ENCODE results near the gene LRFN3.
"Not testable (repeated sequence)": the region's sequence is repeated elsewhere in the genome, so short reads cannot be mapped to it uniquely, and the experiment has no call there.

The LRFN3 gene

DNA sequence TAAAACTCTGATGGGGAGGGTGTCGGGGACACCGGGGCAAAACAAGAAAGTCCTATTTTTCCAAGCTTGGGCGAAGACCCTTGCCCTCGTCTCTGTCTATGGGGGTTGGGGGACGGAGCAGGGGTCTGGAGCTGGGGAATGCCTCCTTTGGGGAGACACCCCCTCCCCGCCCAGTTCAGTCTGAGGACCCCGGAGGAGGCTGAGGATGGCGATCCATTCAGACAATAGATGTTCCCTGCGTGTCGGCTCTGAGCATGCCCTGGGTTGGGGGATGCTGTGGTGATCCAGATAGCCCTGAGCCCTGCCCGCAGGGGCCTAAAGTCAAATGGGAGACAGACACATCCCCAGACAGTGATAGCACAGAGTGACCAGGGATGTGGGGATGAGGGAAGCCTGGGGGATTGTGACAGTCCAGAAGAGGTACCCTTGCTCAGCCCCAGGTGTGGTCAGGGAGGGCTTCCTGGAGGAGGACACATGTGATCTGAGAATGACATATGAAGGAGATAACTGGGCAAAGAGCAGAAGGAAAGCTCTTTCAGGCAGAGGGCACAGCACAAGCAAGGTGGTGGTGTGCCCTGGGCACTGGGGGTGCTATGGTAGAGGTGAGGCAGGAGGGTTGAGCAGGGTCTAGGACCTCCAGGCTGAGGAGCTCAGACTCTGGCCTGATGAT, 9.1 kb downstream of the LRFN3 start:
- Histone ChIP-seq H3K27me3 (ENCODE audit: insufficient read depth, poor library complexity, severe bottlenecking) (no peaks in the 10 kb centered on the region), H3K4me3 (replicated peaks; ENCODE audit: insufficient read depth, low read length) (no peak overlapping the region), H3K27ac (replicated peaks) (no peak overlapping the region)
- no peak for TF ChIP-seq SPI1 (IDR thresholded peaks at IDR 0.05; ENCODE audit: borderline replicate concordance, low read depth)
- TF ChIP-seq, protein P1, sequence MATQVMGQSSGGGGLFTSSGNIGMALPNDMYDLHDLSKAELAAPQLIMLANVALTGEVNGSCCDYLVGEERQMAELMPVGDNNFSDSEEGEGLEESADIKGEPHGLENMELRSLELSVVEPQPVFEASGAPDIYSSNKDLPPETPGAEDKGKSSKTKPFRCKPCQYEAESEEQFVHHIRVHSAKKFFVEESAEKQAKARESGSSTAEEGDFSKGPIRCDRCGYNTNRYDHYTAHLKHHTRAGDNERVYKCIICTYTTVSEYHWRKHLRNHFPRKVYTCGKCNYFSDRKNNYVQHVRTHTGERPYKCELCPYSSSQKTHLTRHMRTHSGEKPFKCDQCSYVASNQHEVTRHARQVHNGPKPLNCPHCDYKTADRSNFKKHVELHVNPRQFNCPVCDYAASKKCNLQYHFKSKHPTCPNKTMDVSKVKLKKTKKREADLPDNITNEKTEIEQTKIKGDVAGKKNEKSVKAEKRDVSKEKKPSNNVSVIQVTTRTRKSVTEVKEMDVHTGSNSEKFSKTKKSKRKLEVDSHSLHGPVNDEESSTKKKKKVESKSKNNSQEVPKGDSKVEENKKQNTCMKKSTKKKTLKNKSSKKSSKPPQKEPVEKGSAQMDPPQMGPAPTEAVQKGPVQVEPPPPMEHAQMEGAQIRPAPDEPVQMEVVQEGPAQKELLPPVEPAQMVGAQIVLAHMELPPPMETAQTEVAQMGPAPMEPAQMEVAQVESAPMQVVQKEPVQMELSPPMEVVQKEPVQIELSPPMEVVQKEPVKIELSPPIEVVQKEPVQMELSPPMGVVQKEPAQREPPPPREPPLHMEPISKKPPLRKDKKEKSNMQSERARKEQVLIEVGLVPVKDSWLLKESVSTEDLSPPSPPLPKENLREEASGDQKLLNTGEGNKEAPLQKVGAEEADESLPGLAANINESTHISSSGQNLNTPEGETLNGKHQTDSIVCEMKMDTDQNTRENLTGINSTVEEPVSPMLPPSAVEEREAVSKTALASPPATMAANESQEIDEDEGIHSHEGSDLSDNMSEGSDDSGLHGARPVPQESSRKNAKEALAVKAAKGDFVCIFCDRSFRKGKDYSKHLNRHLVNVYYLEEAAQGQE (IDR thresholded peaks at IDR 0.05; ENCODE audit: insufficient replicate concordance, low read depth), result no peak
- no peak for TF ChIP-seq GABPA (IDR thresholded peaks at IDR 0.05; ENCODE audit: low read depth)
- TF ChIP-seq, protein P2, sequence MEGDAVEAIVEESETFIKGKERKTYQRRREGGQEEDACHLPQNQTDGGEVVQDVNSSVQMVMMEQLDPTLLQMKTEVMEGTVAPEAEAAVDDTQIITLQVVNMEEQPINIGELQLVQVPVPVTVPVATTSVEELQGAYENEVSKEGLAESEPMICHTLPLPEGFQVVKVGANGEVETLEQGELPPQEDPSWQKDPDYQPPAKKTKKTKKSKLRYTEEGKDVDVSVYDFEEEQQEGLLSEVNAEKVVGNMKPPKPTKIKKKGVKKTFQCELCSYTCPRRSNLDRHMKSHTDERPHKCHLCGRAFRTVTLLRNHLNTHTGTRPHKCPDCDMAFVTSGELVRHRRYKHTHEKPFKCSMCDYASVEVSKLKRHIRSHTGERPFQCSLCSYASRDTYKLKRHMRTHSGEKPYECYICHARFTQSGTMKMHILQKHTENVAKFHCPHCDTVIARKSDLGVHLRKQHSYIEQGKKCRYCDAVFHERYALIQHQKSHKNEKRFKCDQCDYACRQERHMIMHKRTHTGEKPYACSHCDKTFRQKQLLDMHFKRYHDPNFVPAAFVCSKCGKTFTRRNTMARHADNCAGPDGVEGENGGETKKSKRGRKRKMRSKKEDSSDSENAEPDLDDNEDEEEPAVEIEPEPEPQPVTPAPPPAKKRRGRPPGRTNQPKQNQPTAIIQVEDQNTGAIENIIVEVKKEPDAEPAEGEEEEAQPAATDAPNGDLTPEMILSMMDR (IDR thresholded peaks at IDR 0.05; ENCODE audit: insufficient read depth, low read length), result no peak
- no peak for TF ChIP-seq POLR2AphosphoS5 (IDR thresholded peaks at IDR 0.05; ENCODE audit: low read depth)
- DNase-seq (ENCODE audit: low read depth in 1 of 2, low spot score in 1 of 2), result no peak

DNA sequence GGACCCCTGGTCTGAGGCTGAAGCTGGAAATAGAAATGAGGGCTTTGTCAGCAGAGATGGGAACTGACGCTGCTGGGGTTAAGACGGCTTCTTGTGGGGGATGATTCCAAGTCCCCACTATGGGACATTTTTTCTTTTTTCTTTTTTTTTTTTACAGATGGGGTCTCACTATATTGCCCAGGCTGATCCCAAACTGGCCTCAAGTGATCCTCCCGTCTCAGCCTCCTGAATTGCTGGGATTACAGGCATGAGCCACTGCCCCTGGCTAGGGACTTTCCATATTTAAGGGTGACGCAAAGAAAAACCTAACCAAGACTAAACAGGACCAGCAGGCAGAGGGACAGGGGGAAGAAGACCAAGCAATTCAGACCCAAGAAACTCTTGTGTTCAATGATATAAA, 10.0 kb downstream of the LRFN3 start:
- H3K27ac ChIP-seq (replicated peaks), result no peak overlapping the region
- DNase-seq (ENCODE audit: low read depth in 1 of 2, low spot score in 1 of 2), result no peak
- TF ChIP-seq GABPA (IDR thresholded peaks at IDR 0.05; ENCODE audit: low read depth) (no peak), POLR2AphosphoS5 (IDR thresholded peaks at IDR 0.05; ENCODE audit: low read depth) (no peak), SPI1 (IDR thresholded peaks at IDR 0.05; ENCODE audit: borderline replicate concordance, low read depth) (no peak)
- TF ChIP-seq, protein P1 (IDR thresholded peaks at IDR 0.05; ENCODE audit: insufficient replicate concordance, low read depth), result no peak
- TF ChIP-seq, protein P2 (IDR thresholded peaks at IDR 0.05; ENCODE audit: insufficient read depth, low read length), result no peak
- H3K27me3 ChIP-seq (ENCODE audit: insufficient read depth, poor library complexity, severe bottlenecking), result no peaks in the 10 kb centered on the region
- no peak overlapping the region for H3K4me3 ChIP-seq (replicated peaks; ENCODE audit: insufficient read depth, low read length)

DNA sequence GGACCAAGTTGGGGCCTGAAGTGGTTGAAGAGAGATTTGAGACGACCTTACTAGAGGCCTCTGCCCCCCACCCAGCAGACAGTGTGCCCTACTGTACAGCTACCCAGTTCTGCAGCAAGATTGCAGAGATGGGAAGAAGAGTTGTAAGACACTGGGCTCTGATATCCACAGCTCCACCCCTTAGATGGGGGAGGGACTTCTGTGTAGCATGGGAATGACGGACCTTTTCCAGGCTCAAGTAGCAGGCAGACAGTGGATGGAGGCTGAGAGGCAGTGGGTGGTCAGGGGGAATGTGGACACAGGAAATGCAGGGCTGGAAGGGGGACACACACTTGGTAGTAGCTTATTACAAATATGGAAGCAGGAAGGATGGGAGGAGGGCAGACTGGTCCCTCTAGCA, 13.0 kb downstream of the LRFN3 start:
- TF ChIP-seq SPI1 (IDR thresholded peaks at IDR 0.05; ENCODE audit: borderline replicate concordance, low read depth) (no peak), POLR2AphosphoS5 (IDR thresholded peaks at IDR 0.05; ENCODE audit: low read depth) (no peak)

DNA sequence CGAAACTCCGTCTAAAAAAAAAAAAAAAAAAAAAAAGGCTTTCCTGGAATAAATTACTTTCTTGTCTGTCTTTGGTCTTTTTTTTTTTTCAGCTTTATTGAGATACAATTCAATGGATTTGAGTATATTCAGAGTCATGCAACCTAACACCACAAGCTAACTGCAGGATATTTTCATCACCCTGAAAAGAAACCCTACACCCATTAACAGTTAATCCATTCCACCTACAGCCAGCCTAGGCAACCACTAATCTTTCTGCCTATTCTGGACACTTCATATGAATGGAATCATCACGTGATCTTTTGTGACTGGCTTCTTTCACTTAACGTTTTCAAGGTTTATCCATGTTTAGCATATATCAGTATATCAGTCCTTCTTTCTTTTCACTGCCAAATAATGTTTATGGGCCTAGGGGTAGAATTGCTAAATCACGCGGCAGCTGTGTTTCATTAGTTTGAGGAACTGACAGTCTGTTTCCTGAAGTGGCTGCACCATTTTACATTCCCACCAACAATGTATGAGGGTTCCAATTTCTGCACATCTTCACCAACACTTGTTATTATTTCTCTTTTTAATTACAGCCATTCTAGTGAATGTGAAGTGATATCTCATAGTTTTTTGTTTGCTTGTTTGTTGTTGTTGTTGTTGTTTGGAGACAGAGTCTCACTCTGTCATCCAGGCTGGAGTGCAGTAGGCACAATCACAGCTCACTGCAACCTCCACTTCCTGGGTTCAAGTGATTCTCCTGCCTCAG, 19.9 kb downstream of the LRFN3 start:
- no peak overlapping the region for H3K4me3 ChIP-seq (replicated peaks; ENCODE audit: insufficient read depth, low read length)
- no peak overlapping the region for H3K27ac ChIP-seq (replicated peaks)
- no peak for DNase-seq (ENCODE audit: low read depth in 1 of 2, low spot score in 1 of 2)
- no peak for TF ChIP-seq GABPA (IDR thresholded peaks at IDR 0.05; ENCODE audit: low read depth)
- TF ChIP-seq, protein P1 (IDR thresholded peaks at IDR 0.05; ENCODE audit: insufficient replicate concordance, low read depth), result no peak
- no peak for TF ChIP-seq SPI1 (IDR thresholded peaks at IDR 0.05; ENCODE audit: borderline replicate concordance, low read depth)
- TF ChIP-seq, protein P2 (IDR thresholded peaks at IDR 0.05; ENCODE audit: insufficient read depth, low read length), result no peak
- TF ChIP-seq POLR2AphosphoS5 (IDR thresholded peaks at IDR 0.05; ENCODE audit: low read depth), result no peak
- H3K27me3 ChIP-seq (ENCODE audit: insufficient read depth, poor library complexity, severe bottlenecking), result peaks cover 17% of the 10 kb centered on the region

More for the DNA sequence above, 13.0 kb downstream of the LRFN3 start:
- DNase-seq (ENCODE audit: low read depth in 1 of 2, low spot score in 1 of 2), result no peak
- Histone ChIP-seq H3K27ac (replicated peaks) (no peak overlapping the region), H3K27me3 (ENCODE audit: insufficient read depth, poor library complexity, severe bottlenecking) (no peaks in the 10 kb centered on the region), H3K4me3 (replicated peaks; ENCODE audit: insufficient read depth, low read length) (no peak overlapping the region)

DNA sequence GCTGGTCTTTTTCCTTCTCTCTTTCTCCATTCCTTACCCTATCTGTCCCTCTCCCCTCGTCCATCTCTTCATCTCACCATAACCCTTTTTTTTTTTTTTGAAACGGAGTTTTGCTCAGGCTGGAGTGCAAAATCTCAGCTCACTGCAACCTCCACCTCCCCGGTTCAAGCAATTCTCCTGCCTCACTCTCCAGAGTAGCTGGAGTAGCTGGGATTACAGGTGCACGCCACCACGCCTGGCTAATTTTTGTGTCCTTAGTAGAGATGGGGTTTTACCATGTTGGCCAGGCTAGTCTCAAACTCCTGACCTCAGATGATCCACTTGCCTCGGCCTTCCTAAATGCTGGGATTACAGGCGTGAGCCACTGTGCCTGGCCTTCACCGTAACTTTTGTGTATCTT, 21.2 kb downstream of the LRFN3 start:
- DNase-seq (ENCODE audit: low read depth in 1 of 2, low spot score in 1 of 2); H3K4me3 ChIP-seq (replicated peaks; ENCODE audit: insufficient read depth, low read length); H3K27ac ChIP-seq (replicated peaks): not testable (repeated sequence)
- peaks cover 17% of the 10 kb centered on the region for H3K27me3 ChIP-seq (ENCODE audit: insufficient read depth, poor library complexity, severe bottlenecking)
